Esophagus muscularis mucosa (tissue), 4 donors: ENCODE measurements around the gene IRX4.

Experiments used
- CTCF ChIP-seq, 3 experiments: fragments of 200-600 bp in 2 of 3; fragments of 450-650 bp in 1 of 3; sonication (generic) in 2 of 3; IDR thresholded peaks; one replicate each; pipeline ENCODE4 v1.5.1; 2017 to 2019; ENCODE audit warnings: antibody characterized with exemption in 3 of 3, mild to moderate bottlenecking in 2 of 3, moderate library complexity in 1 of 3
- EP300 ChIP-seq: sonication (generic); formaldehyde crosslinking; IDR thresholded peaks from one replicate; pipeline ENCODE4 v1.6.1; 2017; ENCODE audit warnings: antibody characterized with exemption
- POLR2AphosphoS5 ChIP-seq, 2 donors: sonication (generic); formaldehyde crosslinking; IDR thresholded peaks; one replicate each; pipeline ENCODE4 v1.6.1; 2017; ENCODE audit warnings: antibody characterized with exemption in 2 of 2

DNA sequence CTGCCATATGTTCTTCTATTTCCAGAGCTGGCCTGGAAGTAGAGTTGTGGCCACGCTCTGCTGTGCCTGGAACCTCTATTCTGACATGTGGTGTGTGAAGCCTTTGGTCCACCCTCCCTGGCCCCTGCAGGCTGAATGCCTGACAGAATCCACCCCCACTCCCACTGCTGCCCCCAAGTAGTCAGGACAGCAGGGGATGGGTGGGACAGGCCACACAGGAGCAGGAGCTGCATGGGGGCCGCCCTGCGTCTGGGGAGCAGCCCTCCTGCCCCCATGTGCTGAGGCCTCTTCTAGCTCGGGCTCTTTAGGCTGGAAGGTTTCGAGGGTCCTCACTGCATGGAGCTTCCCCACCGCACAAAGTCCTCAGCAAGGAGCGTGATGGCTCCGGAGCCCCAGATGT is 32.6 kb upstream of the IRX4 start:
- TF ChIP-seq CTCF (IDR thresholded peaks at IDR 0.05), result no peak
- TF ChIP-seq POLR2AphosphoS5 (IDR thresholded peaks at IDR 0.05), result no peak
- no peak for TF ChIP-seq EP300
